ENCODE results near the gene PUM1. TPM values are rescaled to one million over a fixed set of nuclear protein-coding genes. Genes with fewer than 3 reads are reported as not detected.

The PUM1 gene
- total and polyA plus RNA-seq, 2 donors (not counting 3 experiments of a cell fraction or from before 2014, with no cell fraction given), result 94.7 to 124 TPM

- no TSS peak for BruUV-seq (replicated peaks)
- TF ChIP-seq POLR2AphosphoS5 (IDR thresholded peaks at IDR 0.05; ENCODE audit: insufficient read depth, low read depth, low read length) (no peak), GATA2 (IDR thresholded peaks at IDR 0.05; ENCODE audit: insufficient read depth, insufficient read length, low read depth, low read length) (no peak), MYC (IDR thresholded peaks at IDR 0.05; ENCODE audit: low read depth, low read length) (no peak), MAX (IDR thresholded peaks at IDR 0.05; ENCODE audit: insufficient read depth, insufficient read length) (no peak), EZH2 (IDR thresholded peaks at IDR 0.05; ENCODE audit: borderline replicate concordance, low read depth, low read length, severe bottlenecking) (no peak), CTCF (IDR thresholded peaks at IDR 0.05; ENCODE audit: extremely low read depth in 1 of 2, insufficient read depth in 1 of 2, low read depth in 1 of 2, low read length in 2 of 2) (no peak), JUN (IDR thresholded peaks at IDR 0.05; ENCODE audit: borderline replicate concordance, insufficient read depth, insufficient read length, low read depth) (no peak), POLR2A (IDR thresholded peaks at IDR 0.05; ENCODE audit: low read depth, low read length) (no peak), FOS (IDR thresholded peaks at IDR 0.05; ENCODE audit: borderline replicate concordance, insufficient read depth, low read length) (no peak)
These were observed 180.8 kb downstream of the PUM1 start for GRCh38 chr1:30884723-30885122.

More at GRCh38 chr1:30884723-30885122, 180.8 kb downstream of the PUM1 start:
- intact Hi-C loops (cut with micrococcal nuclease) (no loop called here), dilution Hi-C loops (cut with MboI; ENCODE audit: extremely low pct_ligation_motif_present, low sequenced_read_pairs) (no loop called here)
- ChIA-PET CTCF (interaction anchor here (1.6 to 1.8 kb wide), 2 partner anchors 26 to 84 kb away, joined by 4 to 6 read pairs; no protein-coding TSS in a partner anchor), POLR2A (interaction anchor here (0.7 kb wide), 1 partner anchor 141 kb away, joined by 4 read pairs; no protein-coding TSS in a partner anchor)
- H3K4me2 ChIP-seq (ENCODE audit: insufficient read depth, low read length), result no peak overlapping the region
- H3K9me1 ChIP-seq (replicated peaks; ENCODE audit: control insufficient read depth, extremely low read depth, insufficient read depth, low read length), result no peaks in the 10 kb centered on the region
- no peaks in the 10 kb centered on the region for H3K79me2 ChIP-seq (ENCODE audit: control insufficient read depth, insufficient read depth, low read length)
- no peaks in the 10 kb centered on the region for H3K27me3 ChIP-seq (ENCODE audit: control insufficient read depth in 2 of 2, insufficient read depth in 2 of 2, low read length in 2 of 2)
- no peak overlapping the region for H2AFZ ChIP-seq (ENCODE audit: low read depth, low read length)
- no peak overlapping the region for H3K9ac ChIP-seq (replicated peaks; ENCODE audit: extremely low read depth, insufficient read depth, low read length)
- H3K4me3 ChIP-seq (replicated peaks in 1 of 3; ENCODE audit: insufficient read depth in 1 of 3, low read depth in 1 of 3, low read length in 3 of 3), result no peak overlapping the region
- no peaks in the 10 kb centered on the region for H3K36me3 ChIP-seq (ENCODE audit: control insufficient read depth in 2 of 2, extremely low read depth in 1 of 2, insufficient read depth in 2 of 2, low read length in 2 of 2)
- H3K4me1 ChIP-seq (ENCODE audit: control insufficient read depth, extremely low read depth, insufficient read depth, low read length), result no peaks in the 10 kb centered on the region
- no peak for FAIRE-seq
- DNase-seq (ENCODE audit: low read depth, low spot score), result no peak
- no peaks in the 10 kb centered on the region for H4K20me1 ChIP-seq (replicated peaks; ENCODE audit: control insufficient read depth, extremely low read depth, insufficient read depth, low read length)
- no peak overlapping the region for H3K27ac ChIP-seq (ENCODE audit: insufficient read depth, low read depth, low read length)
- H3K9me3 ChIP-seq (replicated peaks; ENCODE audit: control insufficient read depth, insufficient read depth, low read length), result no peaks in the 10 kb centered on the region
